A549 (cell line): ENCODE results near the gene WDR17.

ENCODE experiments used
- EHMT2 ChIP-seq: fragments of 200-600 bp; sonication (generic); IDR thresholded peaks from 2 replicates; pipeline ENCODE4 v1.6.1; 2016; ENCODE audit warnings: antibody characterized with exemption, low read depth, mild to moderate bottlenecking, moderate library complexity
- JUN ChIP-seq, 2 experiments: fragments of >200 bp; sonication (Bioruptor Twin); formaldehyde crosslinking; IDR thresholded peaks; 2 replicates in 1 of 2; 3 replicates in 1 of 2; pipeline ENCODE4 v1.6.1; 2016 to 2017
- JUNB ChIP-seq: fragments of >200 bp; sonication (Bioruptor Twin); formaldehyde crosslinking; IDR thresholded peaks from 2 replicates; pipeline ENCODE4 v1.6.1; 2016
- MAZ ChIP-seq: fragments of 150-350 bp; IDR thresholded peaks from 2 replicates; pipeline ENCODE4 v1.6.1; 2014; ENCODE audit warnings: antibody characterized with exemption, low read depth, low read length, borderline replicate concordance
- RFX5 ChIP-seq: fragments of 450-650 bp; IDR thresholded peaks from 2 replicates; pipeline ENCODE4 v1.7.1; 2014; ENCODE audit warnings: antibody characterized with exemption, mild to moderate bottlenecking, moderate library complexity
- SMC3 ChIP-seq: fragments of >200 bp; sonication (Bioruptor Twin); formaldehyde crosslinking; IDR thresholded peaks from 3 replicates; pipeline ENCODE4 v1.6.1; 2018; ENCODE audit warnings: inconsistent platforms
- TF ChIP-seq, protein P1 (sequence below): fragments of >200 bp; sonication (Bioruptor Twin); formaldehyde crosslinking; IDR thresholded peaks from 3 replicates; pipeline ENCODE4 v1.5.1; 2016

GRCh38 chr4:176020481-176021085, 45.1 kb upstream of the WDR17 start:
- TF ChIP-seq RFX5 (no peak), JUN (IDR thresholded peaks at IDR 0.05) (no peak), MAZ (no peak), EHMT2 (no peak), JUNB (no peak), SMC3 (no peak)
- TF ChIP-seq, protein P1, sequence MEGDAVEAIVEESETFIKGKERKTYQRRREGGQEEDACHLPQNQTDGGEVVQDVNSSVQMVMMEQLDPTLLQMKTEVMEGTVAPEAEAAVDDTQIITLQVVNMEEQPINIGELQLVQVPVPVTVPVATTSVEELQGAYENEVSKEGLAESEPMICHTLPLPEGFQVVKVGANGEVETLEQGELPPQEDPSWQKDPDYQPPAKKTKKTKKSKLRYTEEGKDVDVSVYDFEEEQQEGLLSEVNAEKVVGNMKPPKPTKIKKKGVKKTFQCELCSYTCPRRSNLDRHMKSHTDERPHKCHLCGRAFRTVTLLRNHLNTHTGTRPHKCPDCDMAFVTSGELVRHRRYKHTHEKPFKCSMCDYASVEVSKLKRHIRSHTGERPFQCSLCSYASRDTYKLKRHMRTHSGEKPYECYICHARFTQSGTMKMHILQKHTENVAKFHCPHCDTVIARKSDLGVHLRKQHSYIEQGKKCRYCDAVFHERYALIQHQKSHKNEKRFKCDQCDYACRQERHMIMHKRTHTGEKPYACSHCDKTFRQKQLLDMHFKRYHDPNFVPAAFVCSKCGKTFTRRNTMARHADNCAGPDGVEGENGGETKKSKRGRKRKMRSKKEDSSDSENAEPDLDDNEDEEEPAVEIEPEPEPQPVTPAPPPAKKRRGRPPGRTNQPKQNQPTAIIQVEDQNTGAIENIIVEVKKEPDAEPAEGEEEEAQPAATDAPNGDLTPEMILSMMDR = no peak
